ENCODE data around the gene KLHL14.
"Not testable (repeated sequence)": the region's sequence is repeated elsewhere in the genome, so short reads cannot be mapped to it uniquely, and the experiment has no call there.

Gene KLHL14

GRCh38 chr18:32670727-32671126 lies 102.1 kb downstream of the KLHL14 start:
- Histone ChIP-seq H3K4me3 (no peak overlapping the region), H3K27ac (no peak overlapping the region)

GRCh38 chr18:32669549-32670165 lies 103.2 kb downstream of the KLHL14 start:
- Histone ChIP-seq H3K27ac (no peak overlapping the region), H3K4me3 (no peak overlapping the region)

GRCh38 chr18:32668956-32669355 lies 103.9 kb downstream of the KLHL14 start:
- H3K27ac ChIP-seq = no peak overlapping the region
- no peak overlapping the region for H3K4me3 ChIP-seq

- H3K4me3 ChIP-seq = no peak overlapping the region
Measured at GRCh38 chr18:32661486-32662299, 111.1 kb downstream of the KLHL14 start.

GRCh38 chr18:32654507-32654906 lies 118.3 kb downstream of the KLHL14 start:
- not testable (repeated sequence) for H3K4me3 ChIP-seq, H3K27ac ChIP-seq

More at GRCh38 chr18:32661486-32662299, 111.1 kb downstream of the KLHL14 start:
- H3K27ac ChIP-seq = no peak overlapping the region

GRCh38 chr18:32637659-32638058 lies 135.2 kb downstream of the KLHL14 start:
- not testable (repeated sequence) for H3K27ac ChIP-seq, H3K4me3 ChIP-seq

- no peak overlapping the region for H3K27ac ChIP-seq
- no peak overlapping the region for H3K4me3 ChIP-seq
Measured at GRCh38 chr18:32637226-32637625, 135.6 kb downstream of the KLHL14 start.

GRCh38 chr18:32634876-32635431 lies 137.9 kb downstream of the KLHL14 start:
- Histone ChIP-seq H3K27ac (no peak overlapping the region), H3K4me3 (no peak overlapping the region)

GRCh38 chr18:32629981-32630700 lies 142.7 kb downstream of the KLHL14 start:
- Histone ChIP-seq H3K4me3 (no peak overlapping the region), H3K27ac (no peak overlapping the region)

GRCh38 chr18:32629292-32629691 lies 143.5 kb downstream of the KLHL14 start:
- H3K4me3 ChIP-seq = no peak overlapping the region

GRCh38 chr18:32624182-32624723 lies 148.6 kb downstream of the KLHL14 start:
- Histone ChIP-seq H3K27ac (no peak overlapping the region), H3K4me3 (no peak overlapping the region)

More at GRCh38 chr18:32629292-32629691, 143.5 kb downstream of the KLHL14 start:
- no peak overlapping the region for H3K27ac ChIP-seq

GRCh38 chr18:32623563-32623962 lies 149.3 kb downstream of the KLHL14 start:
- H3K4me3 ChIP-seq = no peak overlapping the region
- H3K27ac ChIP-seq = no peak overlapping the region
